ENCODE measurements around the gene P2RX7.
"Not testable (repeated sequence)": the region's sequence is repeated elsewhere in the genome, so short reads cannot be mapped to it uniquely, and the experiment has no call there.

The P2RX7 gene

GRCh38 chr12:121162985-121163384, 30.3 kb downstream of the P2RX7 start:
- TF ChIP-seq CTCF (conservative IDR thresholded peaks at IDR 0.05; ENCODE audit: low read depth, low read length): no peak
- H3K4me3 ChIP-seq (ENCODE audit: low read depth, low read length): no peak overlapping the region
- no peak for DNase-seq (ENCODE audit: low read depth)

- DNase-seq (ENCODE audit: low read depth); H3K4me3 ChIP-seq (ENCODE audit: low read depth, low read length): not testable (repeated sequence)
These were observed 32.2 kb downstream of the P2RX7 start for GRCh38 chr12:121164839-121165238.

- TF ChIP-seq CTCF (conservative IDR thresholded peaks at IDR 0.05; ENCODE audit: low read depth, low read length): no peak
- no peak overlapping the region for H3K4me3 ChIP-seq (ENCODE audit: low read depth, low read length)
- DNase-seq (ENCODE audit: low read depth): no peak
These were observed 32.6 kb downstream of the P2RX7 start for GRCh38 chr12:121165316-121165715.

DNA sequence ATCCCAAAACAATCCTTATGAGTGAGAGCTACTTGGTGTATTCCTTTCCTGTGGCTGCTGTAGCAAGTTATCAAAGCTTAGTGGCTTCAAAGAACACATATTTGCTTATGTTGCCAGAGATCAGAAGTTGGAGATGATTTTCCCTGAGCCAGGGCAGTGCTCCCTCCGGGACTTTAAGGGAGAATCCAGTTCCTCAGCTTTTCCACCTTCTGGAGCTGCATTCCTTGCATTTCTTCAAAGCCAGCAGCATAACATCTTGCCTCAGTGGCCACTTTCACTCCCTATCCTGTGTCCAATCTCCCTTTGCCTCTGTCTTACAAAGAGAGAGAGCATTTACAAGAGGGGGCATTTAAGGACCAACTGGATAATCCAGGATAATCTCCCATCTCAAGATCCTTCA, 33.7 kb downstream of the P2RX7 start:
- no peak for TF ChIP-seq CTCF (conservative IDR thresholded peaks at IDR 0.05; ENCODE audit: low read depth, low read length)
- DNase-seq (ENCODE audit: low read depth): no peak
- H3K4me3 ChIP-seq (ENCODE audit: low read depth, low read length): no peak overlapping the region

DNA sequence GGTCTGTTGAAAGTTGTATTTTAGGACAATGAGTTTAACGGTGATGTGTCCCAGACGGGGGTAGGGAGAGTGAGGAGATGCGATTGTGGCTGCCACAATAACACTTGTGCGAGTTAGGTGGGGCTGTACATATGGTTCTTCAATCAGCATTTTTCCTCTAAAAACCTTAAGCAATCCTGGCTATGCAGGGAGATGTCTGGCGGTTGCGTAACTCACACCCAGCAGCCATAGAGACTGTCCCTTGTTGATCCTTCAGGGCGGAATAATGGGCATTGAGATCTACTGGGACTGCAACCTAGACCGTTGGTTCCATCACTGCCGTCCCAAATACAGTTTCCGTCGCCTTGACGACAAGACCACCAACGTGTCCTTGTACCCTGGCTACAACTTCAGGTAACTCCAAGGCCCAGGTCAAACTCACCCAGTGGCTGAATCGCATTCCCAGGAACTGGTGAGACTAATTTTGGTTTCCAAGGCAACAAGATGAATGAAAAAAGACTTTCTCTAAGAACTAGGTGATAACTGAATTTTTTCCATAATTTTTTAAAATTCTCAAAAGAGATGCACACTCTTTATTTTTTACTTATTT, 34.6 kb downstream of the P2RX7 start:
- no peak overlapping the region for H3K4me3 ChIP-seq (ENCODE audit: low read depth, low read length)
- peak; percentile 43 for DNase-seq (ENCODE audit: low read depth)
- no peak for TF ChIP-seq CTCF (conservative IDR thresholded peaks at IDR 0.05; ENCODE audit: low read depth, low read length)

DNA sequence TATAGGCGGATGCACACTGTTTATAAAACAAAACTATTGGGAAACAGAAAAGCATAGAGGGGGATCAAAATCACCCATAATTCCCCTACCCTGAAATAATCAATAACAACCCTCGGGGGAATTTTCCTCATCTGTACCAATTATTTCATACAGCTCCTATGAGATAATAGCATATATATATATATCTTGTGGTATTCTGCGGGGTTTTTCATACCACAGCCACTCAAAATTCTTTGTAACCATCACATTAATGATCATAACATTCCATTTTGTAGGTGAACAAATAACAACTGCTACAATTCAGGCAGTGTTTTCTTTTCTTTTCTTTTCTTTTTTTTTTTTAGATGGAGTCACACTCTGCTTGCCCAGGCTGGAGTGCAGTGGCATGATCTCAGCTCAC, 35.3 kb downstream of the P2RX7 start:
- TF ChIP-seq CTCF (conservative IDR thresholded peaks at IDR 0.05; ENCODE audit: low read depth, low read length): no peak
- no peak for DNase-seq (ENCODE audit: low read depth)
- no peak overlapping the region for H3K4me3 ChIP-seq (ENCODE audit: low read depth, low read length)

- no peak overlapping the region for H3K4me3 ChIP-seq (ENCODE audit: low read depth, low read length)
- DNase-seq (ENCODE audit: low read depth): no peak
- no peak for TF ChIP-seq CTCF (conservative IDR thresholded peaks at IDR 0.05; ENCODE audit: low read depth, low read length)
These were observed 37.5 kb downstream of the P2RX7 start for GRCh38 chr12:121170151-121170550.
